ENCODE data around the gene GMEB1. TPM values are rescaled to one million over a fixed set of nuclear protein-coding genes. Genes with fewer than 3 reads are reported as not detected.
"Not testable (repeated sequence)": the region's sequence is repeated elsewhere in the genome, so short reads cannot be mapped to it uniquely, and the experiment has no call there.

Gene GMEB1
- total RNA-seq, 1 donor from 2014 or later = 9.9 TPM

DNA sequence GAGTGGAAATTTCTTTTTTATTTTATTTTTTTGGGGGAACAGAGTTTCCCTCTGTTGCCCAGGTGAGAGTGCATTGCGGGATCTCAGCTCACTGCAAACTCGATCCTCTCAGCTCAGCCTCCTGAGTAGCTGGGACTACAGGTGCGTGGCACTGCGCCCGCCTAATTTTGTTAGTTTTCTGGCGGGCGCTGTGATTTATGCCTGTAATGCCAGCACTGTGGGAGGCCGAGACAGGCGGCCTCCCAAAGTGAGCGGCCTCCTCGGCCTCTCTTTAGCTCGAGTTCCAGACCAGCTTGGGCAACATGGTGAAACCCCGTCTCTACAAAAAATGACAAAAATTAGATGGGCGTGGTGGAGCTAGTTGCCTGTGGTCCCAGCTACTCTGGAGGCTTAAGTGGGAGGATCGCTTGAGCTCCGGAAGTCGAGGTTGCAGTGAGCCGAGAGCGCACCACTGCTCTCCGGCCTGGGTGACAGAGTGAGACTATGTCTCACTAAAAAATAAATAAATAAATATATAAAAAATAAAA lies 2.7 kb downstream of the GMEB1 start:
- Histone ChIP-seq H3K27me3 (ENCODE audit: control insufficient read depth, insufficient read depth, low read length) (no peaks in the 10 kb centered on the region), H3K4me3 (ENCODE audit: low read depth, low read length) (no peak overlapping the region), H3K36me3 (ENCODE audit: control insufficient read depth, insufficient read depth, low read length) (no peaks in the 10 kb centered on the region)
- no peak for DNase-seq (ENCODE audit: low read depth)
- no peak for TF ChIP-seq CTCF (IDR thresholded peaks at IDR 0.05; ENCODE audit: insufficient read depth, low read length, poor library complexity, severe bottlenecking)

DNA sequence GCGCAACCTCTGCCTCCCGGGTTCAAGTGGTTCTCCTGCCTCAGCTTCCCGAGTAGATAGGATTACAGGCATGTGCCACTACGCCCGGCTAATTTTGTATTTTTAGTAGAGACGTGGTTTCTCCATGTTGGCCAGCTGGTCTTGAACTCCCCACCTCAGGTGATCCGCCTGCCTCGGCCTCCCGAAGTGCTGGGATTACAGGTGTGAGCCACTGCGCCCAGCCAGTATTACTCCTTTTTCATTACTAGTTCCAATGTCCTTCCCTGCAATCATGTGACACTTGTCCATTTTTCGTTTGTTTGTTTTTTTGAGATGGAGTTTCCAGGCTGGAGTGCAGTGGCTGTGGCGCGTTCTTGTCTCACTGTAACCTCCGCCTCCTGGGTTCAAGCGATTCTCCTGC lies 4.4 kb downstream of the GMEB1 start:
- DNase-seq (ENCODE audit: low read depth); H3K36me3 ChIP-seq (ENCODE audit: control insufficient read depth, insufficient read depth, low read length): not testable (repeated sequence)

GRCh38 chr1:28675924-28676257 lies 7.3 kb downstream of the GMEB1 start:
- TF ChIP-seq CTCF (IDR thresholded peaks at IDR 0.05; ENCODE audit: insufficient read depth, low read length, poor library complexity, severe bottlenecking) = no peak
- H3K36me3 ChIP-seq (ENCODE audit: control insufficient read depth, insufficient read depth, low read length) = no peaks in the 10 kb centered on the region
- DNase-seq (ENCODE audit: low read depth) = no peak
- H3K4me3 ChIP-seq (ENCODE audit: low read depth, low read length) = no peak overlapping the region
- no peaks in the 10 kb centered on the region for H3K27me3 ChIP-seq (ENCODE audit: control insufficient read depth, insufficient read depth, low read length)

More for the DNA sequence above, 4.4 kb downstream of the GMEB1 start:
- not testable (repeated sequence) for H3K27me3 ChIP-seq (ENCODE audit: control insufficient read depth, insufficient read depth, low read length); H3K4me3 ChIP-seq (ENCODE audit: low read depth, low read length)

GRCh38 chr1:28680151-28680550 lies 11.6 kb downstream of the GMEB1 start:
- Histone ChIP-seq H3K27me3 (ENCODE audit: control insufficient read depth, insufficient read depth, low read length) (no peaks in the 10 kb centered on the region), H3K36me3 (ENCODE audit: control insufficient read depth, insufficient read depth, low read length) (no peaks in the 10 kb centered on the region), H3K4me3 (ENCODE audit: low read depth, low read length) (no peak overlapping the region)
- DNase-seq (ENCODE audit: low read depth) = no peak
- TF ChIP-seq CTCF (IDR thresholded peaks at IDR 0.05; ENCODE audit: insufficient read depth, low read length, poor library complexity, severe bottlenecking) = no peak

DNA sequence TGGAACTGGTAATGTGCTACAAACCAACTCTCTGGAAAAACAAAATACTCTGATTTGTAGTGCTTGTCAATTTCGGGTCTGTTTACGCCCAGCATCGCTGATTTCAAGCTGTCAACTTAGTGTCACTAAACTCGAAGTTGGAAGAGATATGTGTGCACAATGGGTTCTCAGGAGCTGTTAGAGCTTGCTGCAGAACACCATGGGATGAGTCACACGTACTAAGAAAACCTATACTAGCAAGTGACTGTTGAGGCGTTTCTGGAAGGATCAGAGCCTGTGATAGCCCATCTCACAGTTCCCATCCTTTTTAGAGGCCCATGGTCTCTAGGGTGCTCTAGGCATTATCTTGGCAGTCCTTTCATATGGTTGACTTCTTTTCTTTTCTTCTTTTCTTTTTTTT lies 14.3 kb downstream of the GMEB1 start:
- DNase-seq (ENCODE audit: low read depth) = no peak
- Histone ChIP-seq H3K4me3 (ENCODE audit: low read depth, low read length) (no peak overlapping the region), H3K36me3 (ENCODE audit: control insufficient read depth, insufficient read depth, low read length) (no peaks in the 10 kb centered on the region), H3K27me3 (ENCODE audit: control insufficient read depth, insufficient read depth, low read length) (no peaks in the 10 kb centered on the region)
- TF ChIP-seq CTCF (IDR thresholded peaks at IDR 0.05; ENCODE audit: insufficient read depth, low read length, poor library complexity, severe bottlenecking) = no peak

GRCh38 chr1:28684937-28685336 lies 16.4 kb downstream of the GMEB1 start:
- no peak for DNase-seq (ENCODE audit: low read depth)
- no peak overlapping the region for H3K4me3 ChIP-seq (ENCODE audit: low read depth, low read length)
- no peaks in the 10 kb centered on the region for H3K36me3 ChIP-seq (ENCODE audit: control insufficient read depth, insufficient read depth, low read length)
- H3K27me3 ChIP-seq (ENCODE audit: control insufficient read depth, insufficient read depth, low read length) = no peaks in the 10 kb centered on the region
- TF ChIP-seq CTCF (IDR thresholded peaks at IDR 0.05; ENCODE audit: insufficient read depth, low read length, poor library complexity, severe bottlenecking) = no peak

- not testable (repeated sequence) for H3K4me3 ChIP-seq (ENCODE audit: low read depth, low read length); H3K36me3 ChIP-seq (ENCODE audit: control insufficient read depth, insufficient read depth, low read length); H3K27me3 ChIP-seq (ENCODE audit: control insufficient read depth, insufficient read depth, low read length); DNase-seq (ENCODE audit: low read depth)
Measured at GRCh38 chr1:28691627-28692026, 23.0 kb downstream of the GMEB1 start.

Measured in kidney epithelial cell (primary cell).